Endodermal cell (in vitro differentiated cells): Measurements from ENCODE around the gene CPNE5. TPM values are rescaled to one million over a fixed set of nuclear protein-coding genes. Genes with fewer than 3 reads are reported as not detected.

ENCODE experiments used
- DNase-seq: peaks from one replicate; pipeline ENCODE4 v3.0.0-alpha.2; 2017
- H3K27ac ChIP-seq: 2 replicates; pipeline ENCODE4 v1.5.1; 2013; ENCODE audit warnings: mild to moderate bottlenecking, low read depth, low read length, moderate library complexity
- H3K27me3 ChIP-seq: 2 replicates; pipeline ENCODE4 v1.6.1; 2013; ENCODE audit warnings: mild to moderate bottlenecking, low read length, moderate library complexity; ENCODE audit not compliant: insufficient read depth, control insufficient read depth, poor library complexity, severe bottlenecking
- H3K36me3 ChIP-seq: 2 replicates; pipeline ENCODE4 v1.7.0; 2013; ENCODE audit warnings: mild to moderate bottlenecking, low read length, moderate library complexity; ENCODE audit not compliant: control insufficient read depth, insufficient read depth
- H3K4me1 ChIP-seq: one replicate; pipeline ENCODE4 v1.7.0; 2013; ENCODE audit warnings: low read length; ENCODE audit not compliant: control insufficient read depth, insufficient read depth
- H3K4me3 ChIP-seq: 2 replicates; pipeline ENCODE4 v1.5.1; 2013; ENCODE audit warnings: mild to moderate bottlenecking, low read length, moderate library complexity
- H3K9ac ChIP-seq: 2 replicates; pipeline ENCODE4 v1.6.1; 2013; ENCODE audit warnings: mild to moderate bottlenecking, low read length, moderate library complexity; ENCODE audit not compliant: poor library complexity, severe bottlenecking; ENCODE audit errors: extremely low read depth
- H3K9me3 ChIP-seq: 2 replicates; pipeline ENCODE4 v1.6.1; 2013; ENCODE audit warnings: mild to moderate bottlenecking, low read length, moderate library complexity; ENCODE audit not compliant: control insufficient read depth
- H3K27ac Mint-ChIP-seq: 2 replicates; pipeline ENCODE4 v1.8.0; 2020; ENCODE audit warnings: mixed read lengths
- H3K27me3 Mint-ChIP-seq: 2 replicates; pipeline ENCODE4 v1.8.0; 2021; ENCODE audit warnings: mild to moderate bottlenecking, mixed read lengths; ENCODE audit not compliant: insufficient read depth
- H3K36me3 Mint-ChIP-seq: 2 replicates; pipeline ENCODE4 v1.8.0; 2020; ENCODE audit warnings: low read depth, mixed read lengths
- H3K4me1 Mint-ChIP-seq: 2 replicates; pipeline ENCODE4 v1.8.0; 2020; ENCODE audit warnings: mixed read lengths
- H3K4me3 Mint-ChIP-seq: 2 replicates; pipeline ENCODE4 v1.8.0; 2020; ENCODE audit warnings: mild to moderate bottlenecking, moderate library complexity, mixed read lengths
- H3K9me3 Mint-ChIP-seq: 2 replicates; pipeline ENCODE4 v1.8.0; 2020; ENCODE audit warnings: mild to moderate bottlenecking, mixed read lengths
- WGBS, 2 experiments: methylation state at CpG; one replicate each; pipeline versions ENCODE4 v1.1.5 to v1.1.7; 2013; ENCODE audit warnings: missing lambda C conversion rate in 2 of 2, mixed read lengths in 1 of 2; ENCODE audit not compliant: insufficient coverage in 1 of 2, insufficient read length in 1 of 2; 5-methylcytosine and 5-hydroxymethylcytosine counted together
- total RNA-seq, 2 donors: library from RNA; stranded (reverse); fragmentation: NEBNext Ultra II Directional in 1 of 2; extraction: Animal tissue kit (Norgen Biotek cat#: 25700) in 1 of 2; gene quantifications; 2 replicates in 1 of 2; 3 replicates in 1 of 2; pipeline ENCODE4 v1.2.1, GENCODE V29; 2021
- TF ChIP-seq, protein P1 (sequence below): fragments of 200-600 bp; sonication (generic); conservative IDR thresholded peaks from 2 replicates; pipeline ENCODE4 v1.5.0; 2021; ENCODE audit warnings: antibody characterized with exemption, mild to moderate bottlenecking

Gene CPNE5
- total RNA-seq, 2 donors from 2014 or later = 0.26 to 0.42 TPM

DNA sequence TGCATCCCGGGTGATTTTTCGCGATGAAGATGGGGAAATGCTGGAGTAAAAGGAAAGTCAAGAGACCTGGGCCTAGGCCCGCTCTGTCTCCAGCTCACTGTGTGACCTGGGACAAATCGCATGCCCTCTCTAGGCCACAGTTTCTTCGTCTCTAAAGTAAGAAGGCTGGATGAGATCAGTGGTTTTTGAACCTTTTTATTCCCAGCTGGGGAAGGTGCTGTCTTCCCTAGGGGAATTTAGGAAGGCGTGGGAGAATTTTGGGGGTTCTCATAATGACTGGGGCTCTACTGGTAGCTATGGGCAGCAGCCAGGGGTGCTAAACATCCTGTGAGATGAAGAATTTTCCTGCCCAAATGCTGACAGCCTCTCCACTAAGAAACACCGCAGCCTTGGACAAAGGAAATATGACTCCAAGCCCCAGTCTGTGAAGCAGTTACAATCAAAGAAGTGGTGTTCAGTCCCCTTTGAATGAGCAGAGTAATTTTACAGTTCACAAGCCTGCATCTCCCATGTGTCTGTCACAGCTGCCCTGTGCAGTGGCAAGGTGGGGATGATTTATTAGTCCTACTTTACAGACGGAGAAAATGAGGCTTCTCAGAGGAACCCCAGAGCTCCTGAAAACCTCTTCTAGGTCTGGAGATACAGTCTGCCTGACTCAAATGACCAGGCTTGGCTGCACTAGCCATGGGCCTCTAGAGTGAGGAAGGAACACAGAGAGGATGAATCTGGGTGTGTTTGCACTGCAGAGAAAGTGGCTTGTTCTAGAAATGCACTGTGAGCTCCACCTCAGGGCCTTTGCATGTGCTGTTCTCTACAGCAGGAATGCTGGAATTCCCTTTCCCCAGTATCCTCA is 84.4 kb downstream of the CPNE5 start:
- peaks cover 2% of the 10 kb centered on the region for H3K27me3 Mint-ChIP-seq
- no peak overlapping the region for H3K27ac Mint-ChIP-seq
- H3K4me3 Mint-ChIP-seq = no peak overlapping the region

GRCh38 chr6:36753671-36754405 is 85.4 kb downstream of the CPNE5 start:
- Mint-ChIP-seq H3K27ac (no peak overlapping the region), H3K9me3 (peaks cover 6% of the 10 kb centered on the region), H3K36me3 (no peaks in the 10 kb centered on the region), H3K27me3 (peaks cover 4% of the 10 kb centered on the region), H3K4me3 (no peak overlapping the region), H3K4me1 (peaks cover 5% of the 10 kb centered on the region)
- Histone ChIP-seq H3K4me3 (no peak overlapping the region), H3K27ac (no peak overlapping the region), H3K27me3 (no peaks in the 10 kb centered on the region), H3K36me3 (no peaks in the 10 kb centered on the region), H3K9me3 (peaks cover under 1% of the 10 kb centered on the region), H3K4me1 (no peaks in the 10 kb centered on the region), H3K9ac (no peak overlapping the region)
- TF ChIP-seq, protein P1, sequence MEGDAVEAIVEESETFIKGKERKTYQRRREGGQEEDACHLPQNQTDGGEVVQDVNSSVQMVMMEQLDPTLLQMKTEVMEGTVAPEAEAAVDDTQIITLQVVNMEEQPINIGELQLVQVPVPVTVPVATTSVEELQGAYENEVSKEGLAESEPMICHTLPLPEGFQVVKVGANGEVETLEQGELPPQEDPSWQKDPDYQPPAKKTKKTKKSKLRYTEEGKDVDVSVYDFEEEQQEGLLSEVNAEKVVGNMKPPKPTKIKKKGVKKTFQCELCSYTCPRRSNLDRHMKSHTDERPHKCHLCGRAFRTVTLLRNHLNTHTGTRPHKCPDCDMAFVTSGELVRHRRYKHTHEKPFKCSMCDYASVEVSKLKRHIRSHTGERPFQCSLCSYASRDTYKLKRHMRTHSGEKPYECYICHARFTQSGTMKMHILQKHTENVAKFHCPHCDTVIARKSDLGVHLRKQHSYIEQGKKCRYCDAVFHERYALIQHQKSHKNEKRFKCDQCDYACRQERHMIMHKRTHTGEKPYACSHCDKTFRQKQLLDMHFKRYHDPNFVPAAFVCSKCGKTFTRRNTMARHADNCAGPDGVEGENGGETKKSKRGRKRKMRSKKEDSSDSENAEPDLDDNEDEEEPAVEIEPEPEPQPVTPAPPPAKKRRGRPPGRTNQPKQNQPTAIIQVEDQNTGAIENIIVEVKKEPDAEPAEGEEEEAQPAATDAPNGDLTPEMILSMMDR = no peak
- DNase-seq = no peak
- 88 to 93% methylated on average over 6 to 7 of the region's 7 CpGs for WGBS, 2 experiments

More for the DNA sequence above, 84.4 kb downstream of the CPNE5 start:
- Histone ChIP-seq H3K36me3 (no peaks in the 10 kb centered on the region), H3K27ac (peak overlapping the region; percentile 27), H3K27me3 (no peaks in the 10 kb centered on the region), H3K4me3 (no peak overlapping the region), H3K4me1 (no peaks in the 10 kb centered on the region), H3K9ac (no peak overlapping the region), H3K9me3 (no peaks in the 10 kb centered on the region)
- no peak for DNase-seq
- Mint-ChIP-seq H3K9me3 (peaks cover 2% of the 10 kb centered on the region), H3K36me3 (no peaks in the 10 kb centered on the region), H3K4me1 (peaks cover 5% of the 10 kb centered on the region)
- TF ChIP-seq, protein P1 = no peak
- 90 to 91% methylated on average over 4 to 9 of the region's 9 CpGs for WGBS, 2 experiments

DNA sequence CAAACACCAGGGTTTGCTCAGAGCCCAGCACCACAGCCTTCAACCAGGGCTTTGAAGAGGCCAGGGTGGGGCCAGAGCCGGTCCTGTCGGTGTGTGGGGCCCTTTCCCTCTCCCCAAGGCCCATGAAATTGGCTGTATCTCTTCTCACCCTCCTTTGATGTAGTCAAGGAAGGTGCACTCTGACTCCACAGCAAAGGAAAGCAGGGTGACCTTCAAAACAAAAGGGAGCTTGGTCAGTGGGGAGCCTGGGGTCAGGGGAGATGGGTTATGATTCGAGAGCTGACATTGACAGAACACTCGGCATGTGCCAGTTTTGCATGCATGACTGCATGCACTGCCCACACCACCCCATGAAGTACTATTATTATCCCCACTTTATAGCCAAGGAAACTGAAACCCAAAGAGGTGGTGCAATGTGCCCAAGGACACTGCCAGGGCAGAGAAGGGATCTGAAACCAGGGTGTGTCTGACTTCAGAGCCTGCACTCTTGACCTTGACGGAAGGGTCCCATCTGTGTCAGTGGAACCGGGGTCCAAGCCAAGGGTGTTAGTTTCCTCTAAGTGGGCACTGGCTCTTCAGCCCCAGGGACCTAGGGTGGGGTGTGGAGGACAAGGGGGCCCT is 86.2 kb downstream of the CPNE5 start:
- Mint-ChIP-seq H3K27me3 (peaks cover 6% of the 10 kb centered on the region), H3K36me3 (no peaks in the 10 kb centered on the region), H3K4me1 (peaks cover 5% of the 10 kb centered on the region), H3K27ac (no peak overlapping the region), H3K9me3 (peaks cover 12% of the 10 kb centered on the region), H3K4me3 (no peak overlapping the region)
- no peaks in the 10 kb centered on the region for H3K36me3 ChIP-seq
- DNase-seq = no peak
- H3K4me1 ChIP-seq = no peaks in the 10 kb centered on the region
- TF ChIP-seq, protein P1 = no peak
- 88 to 94% methylated on average over 3 to 6 of the region's 6 CpGs for WGBS, 2 experiments
- peaks cover 8% of the 10 kb centered on the region for H3K9me3 ChIP-seq
- no peaks in the 10 kb centered on the region for H3K27me3 ChIP-seq
- no peak overlapping the region for H3K27ac ChIP-seq
- no peak overlapping the region for H3K4me3 ChIP-seq
- H3K9ac ChIP-seq = no peak overlapping the region
